Measurements from ENCODE around the gene DUSP3.

The DUSP3 gene

DNA sequence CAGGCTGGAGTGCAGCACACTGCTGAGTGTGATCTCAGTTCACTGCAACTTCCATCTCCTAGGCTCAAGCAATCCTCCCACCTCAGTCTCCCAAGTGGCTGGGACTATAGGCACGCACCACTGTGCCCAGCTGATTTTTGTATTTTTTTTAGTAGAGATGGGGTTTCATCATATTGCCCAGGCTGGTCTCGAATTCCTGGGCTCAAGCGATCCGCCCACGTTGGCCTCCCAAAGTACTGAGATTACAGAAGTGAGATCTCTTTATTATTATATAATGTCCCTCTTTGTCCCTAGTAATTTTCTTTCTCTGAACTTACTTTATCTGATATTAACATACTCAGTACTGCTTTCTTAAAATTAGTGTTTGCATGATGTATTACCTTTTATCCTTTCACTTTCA lies 9.8 kb upstream of the DUSP3 start:
- TF ChIP-seq GATA1 (IDR thresholded peaks at IDR 0.05; ENCODE audit: low read depth, low read length) (no peak), POLR2A (IDR thresholded peaks at IDR 0.05; ENCODE audit: low read length) (no peak)
- DNase-seq, result no peak

DNA sequence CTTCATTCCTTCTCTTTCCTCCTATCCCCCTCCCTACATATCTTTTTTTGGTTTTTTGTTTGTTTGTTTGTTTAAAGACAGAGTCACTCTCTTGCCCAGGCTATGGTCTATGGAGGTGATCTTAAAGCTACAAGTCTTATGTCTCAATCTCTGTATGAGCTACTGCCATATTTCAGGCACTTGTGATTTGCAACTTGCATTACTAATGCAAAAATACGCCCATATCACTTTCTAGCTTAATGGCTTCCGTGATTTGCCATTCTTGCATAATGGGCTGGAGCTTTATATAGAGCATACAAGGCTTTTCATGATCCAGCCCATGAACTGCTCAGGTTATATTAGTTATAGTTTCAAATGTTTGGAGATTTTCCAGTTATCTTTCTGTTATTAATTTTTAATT lies 9.0 kb upstream of the DUSP3 start:
- TF ChIP-seq GATA1 (IDR thresholded peaks at IDR 0.05; ENCODE audit: low read depth, low read length), result no peak
- no peak for TF ChIP-seq POLR2A (IDR thresholded peaks at IDR 0.05; ENCODE audit: low read length)
- DNase-seq, result no peak

DNA sequence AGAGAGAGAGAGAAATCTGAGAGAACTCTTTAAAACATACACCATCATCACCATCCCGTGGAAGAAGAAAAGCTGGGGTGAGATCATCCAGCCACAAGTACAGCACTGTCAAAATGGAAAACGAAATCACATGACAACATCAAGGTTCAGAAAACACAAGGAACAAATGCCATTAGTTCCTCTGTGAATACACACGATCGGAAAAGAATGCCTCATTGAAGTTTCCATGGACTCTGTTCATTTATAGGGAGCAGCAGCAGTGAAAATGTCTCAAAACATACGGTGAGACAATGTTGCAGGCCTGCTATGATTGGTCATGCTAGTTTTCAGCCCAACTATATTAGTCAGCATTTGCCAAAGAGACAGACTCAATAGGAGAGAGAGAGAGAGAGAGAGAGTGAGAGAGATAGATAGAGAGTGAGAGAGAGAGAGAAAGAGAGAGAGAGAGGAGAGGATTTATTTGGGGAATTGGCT lies 5.9 kb upstream of the DUSP3 start:
- TF ChIP-seq GATA1 (IDR thresholded peaks at IDR 0.05; ENCODE audit: low read depth, low read length), result no peak
- no peak for TF ChIP-seq POLR2A (IDR thresholded peaks at IDR 0.05; ENCODE audit: low read length)
- DNase-seq, result no peak

DNA sequence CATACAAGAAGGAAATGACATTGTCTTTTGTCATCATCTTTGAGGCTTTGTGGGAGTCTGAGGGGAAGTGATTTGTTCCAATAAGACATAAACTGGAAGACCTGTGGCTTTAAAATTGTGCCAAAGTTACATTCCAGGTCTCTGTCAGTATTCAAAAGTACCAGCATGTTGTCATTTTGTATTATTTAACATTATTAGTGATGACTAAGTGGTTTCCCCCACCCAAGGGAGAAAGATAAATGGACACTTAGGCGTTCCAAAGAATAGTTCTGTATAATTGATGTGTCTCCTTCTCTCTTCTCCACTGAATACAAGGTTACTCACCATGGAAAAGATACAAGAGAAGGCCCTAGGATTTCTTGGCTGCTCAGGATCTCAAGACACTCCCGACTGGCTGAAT lies 5.3 kb upstream of the DUSP3 start:
- no peak for DNase-seq
- TF ChIP-seq POLR2A (IDR thresholded peaks at IDR 0.05; ENCODE audit: low read length) (no peak), GATA1 (IDR thresholded peaks at IDR 0.05; ENCODE audit: low read depth, low read length) (no peak)

DNA sequence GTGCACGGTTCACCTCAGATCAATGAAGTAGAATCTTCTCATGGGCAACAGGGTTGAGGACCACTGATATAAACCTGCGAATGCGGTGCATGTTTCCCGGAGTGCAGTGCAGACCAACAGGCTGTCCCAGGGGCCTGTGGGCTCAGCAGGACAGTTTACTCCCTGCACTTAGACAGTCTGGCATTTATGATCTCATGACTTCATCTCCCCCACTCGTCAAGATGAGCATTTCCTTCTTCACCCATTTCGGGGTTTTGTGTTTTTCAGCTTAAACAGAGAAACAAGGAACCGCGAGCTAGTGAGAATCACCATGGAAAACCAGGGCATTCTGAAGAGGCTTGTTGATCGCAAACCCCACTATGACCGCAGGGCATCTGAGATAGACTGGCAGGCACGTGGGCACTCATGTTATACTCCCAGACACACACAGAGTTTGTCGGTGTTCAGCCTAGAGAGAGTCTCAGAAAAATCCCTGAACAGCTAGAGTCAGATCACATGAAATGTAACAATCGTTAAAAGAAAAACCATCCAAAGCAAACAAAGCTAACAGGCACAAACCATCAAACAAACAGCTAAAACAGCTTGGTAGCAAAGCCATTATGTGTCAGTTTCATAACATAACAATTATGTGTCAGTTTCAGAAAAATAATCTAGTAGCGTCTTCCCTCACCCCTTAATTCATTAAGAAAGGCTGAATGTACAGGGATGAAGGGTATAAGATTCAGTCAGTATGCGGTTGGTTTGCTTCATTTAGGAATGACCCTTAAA lies 4.3 kb upstream of the DUSP3 start:
- TF ChIP-seq GATA1 (IDR thresholded peaks at IDR 0.05; ENCODE audit: low read depth, low read length) (no peak), POLR2A (IDR thresholded peaks at IDR 0.05; ENCODE audit: low read length) (no peak)
- no peak for DNase-seq

DNA sequence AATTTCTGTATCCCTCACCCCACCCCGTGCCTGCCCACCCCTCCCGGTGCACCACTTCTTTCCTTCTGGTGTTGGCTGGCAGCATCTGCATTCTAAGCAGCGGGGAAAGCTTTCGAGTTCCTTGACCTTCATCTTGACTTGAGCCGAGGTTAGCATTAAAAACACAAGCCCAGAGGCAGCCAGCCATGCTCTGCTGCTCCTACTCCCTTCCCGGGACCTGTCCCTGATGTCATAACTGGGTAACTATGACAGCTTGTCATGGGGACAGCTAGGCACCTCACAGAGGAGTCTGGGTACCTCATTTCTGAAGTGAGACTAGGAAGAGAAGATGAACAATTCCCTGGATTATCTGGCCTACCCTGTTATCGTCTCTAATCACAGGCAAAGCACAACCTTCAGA lies 1.4 kb upstream of the DUSP3 start, which contains the start of gene CFAP97D1:
Gene CFAP97D1 (plus strand): TSS at position 301 of the 400 bp plus-strand sequence. CDS start 28 bp downstream, at position 329.
- DNase-seq, result no peak

DNA sequence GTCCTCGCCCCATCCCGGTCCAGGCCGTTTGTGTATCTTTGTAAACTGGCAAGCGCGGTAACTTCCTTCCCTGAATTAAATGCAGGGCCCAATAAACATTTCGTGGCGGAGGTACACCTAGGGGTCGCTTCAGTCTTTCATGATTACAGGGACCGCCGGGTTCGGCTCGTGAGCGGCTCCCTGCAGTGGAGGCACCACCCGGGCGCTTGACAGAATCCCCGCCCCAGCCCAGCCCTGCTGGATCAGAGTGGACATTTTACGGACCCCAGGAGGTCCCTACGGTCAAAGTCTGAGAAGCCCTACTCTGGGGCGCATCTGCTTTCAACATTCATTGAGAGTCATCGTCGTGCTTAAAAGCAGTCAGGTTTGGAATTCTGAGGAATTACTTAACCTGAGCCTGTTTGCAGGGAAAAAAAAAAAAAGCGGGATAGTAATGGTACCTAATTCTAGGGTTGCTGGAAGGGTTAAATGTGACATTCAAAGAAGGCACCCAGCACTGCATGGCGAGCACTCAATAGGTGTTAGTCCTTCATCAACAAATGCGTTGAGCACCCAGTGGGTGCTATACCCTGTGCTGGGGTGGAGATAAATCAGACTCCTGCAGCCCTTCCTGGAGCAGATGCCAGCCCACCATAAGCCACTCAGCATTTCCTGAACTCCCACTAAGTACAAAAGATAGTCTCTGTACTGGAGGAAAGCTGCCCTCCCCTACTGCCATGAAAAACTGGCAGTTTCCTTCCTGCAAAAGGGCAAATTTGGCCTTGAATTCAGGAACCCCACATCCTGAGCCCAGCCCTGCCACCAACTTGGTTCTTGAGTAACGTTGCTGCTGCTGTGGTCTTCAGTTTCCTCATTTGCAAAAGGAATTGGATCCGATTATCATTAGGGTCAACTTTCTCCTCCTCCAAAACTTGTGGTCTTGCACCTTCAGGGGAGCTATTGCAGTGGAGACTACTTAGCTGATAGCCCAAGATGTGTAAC lies 658 bp upstream of the DUSP3 start:
- TF ChIP-seq GATA1 (IDR thresholded peaks at IDR 0.05; ENCODE audit: low read depth, low read length) (no peak), POLR2A (IDR thresholded peaks at IDR 0.05; ENCODE audit: low read length) (no peak)
- DNase-seq, result no peak

More for the DNA sequence above, 1.4 kb upstream of the DUSP3 start, which contains the start of gene CFAP97D1:
- TF ChIP-seq GATA1 (IDR thresholded peaks at IDR 0.05; ENCODE audit: low read depth, low read length), result no peak
- TF ChIP-seq POLR2A (IDR thresholded peaks at IDR 0.05; ENCODE audit: low read length), result no peak

DNA sequence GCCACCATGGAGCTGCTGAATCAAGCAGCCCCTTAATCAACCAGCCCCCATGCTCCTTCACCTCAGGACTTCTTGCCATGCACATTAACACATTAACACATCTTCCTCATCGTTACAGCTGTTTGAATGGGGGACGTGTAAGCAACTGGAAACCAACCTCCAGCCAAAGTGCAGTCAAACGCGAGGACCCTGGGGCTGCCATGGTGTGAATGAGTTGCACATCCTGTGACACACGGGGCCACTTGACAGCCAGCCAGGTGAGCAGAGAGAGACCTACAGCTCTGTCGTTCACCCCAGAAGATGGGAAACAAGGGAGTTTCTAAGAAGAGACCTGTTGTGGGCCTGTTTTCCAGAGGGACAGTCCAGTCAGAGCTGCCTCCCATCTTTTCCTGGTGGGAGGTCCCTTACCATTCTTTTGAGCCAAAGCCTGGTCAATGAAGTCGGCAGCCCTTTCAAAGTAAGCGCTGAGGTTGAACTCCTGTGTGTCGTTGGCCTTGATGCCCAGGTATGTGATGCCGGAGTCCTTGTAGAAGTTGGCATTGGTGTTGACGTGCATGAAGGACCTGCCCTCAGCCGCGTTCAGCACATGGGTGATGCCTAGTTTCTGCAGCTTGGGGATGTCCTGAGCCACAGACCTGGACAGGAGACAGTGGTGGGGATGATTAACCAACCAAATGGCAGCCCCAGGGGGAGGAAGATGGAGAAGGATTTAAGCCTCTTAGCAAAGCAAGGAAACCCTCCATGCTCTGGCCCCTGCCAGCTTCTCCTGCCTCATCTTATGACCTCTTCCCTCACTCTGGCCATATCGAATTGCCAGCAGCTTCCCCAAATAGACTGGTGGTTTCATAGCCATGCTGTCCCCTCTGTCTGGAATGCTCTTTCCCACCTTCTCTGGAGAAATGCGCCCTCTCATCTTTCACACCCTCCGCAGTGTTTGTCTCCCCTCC lies 4.2 kb downstream of the DUSP3 start:
- no peak for DNase-seq
- TF ChIP-seq POLR2A (IDR thresholded peaks at IDR 0.05; ENCODE audit: low read length) (no peak), GATA1 (IDR thresholded peaks at IDR 0.05; ENCODE audit: low read depth, low read length) (no peak)

DNA sequence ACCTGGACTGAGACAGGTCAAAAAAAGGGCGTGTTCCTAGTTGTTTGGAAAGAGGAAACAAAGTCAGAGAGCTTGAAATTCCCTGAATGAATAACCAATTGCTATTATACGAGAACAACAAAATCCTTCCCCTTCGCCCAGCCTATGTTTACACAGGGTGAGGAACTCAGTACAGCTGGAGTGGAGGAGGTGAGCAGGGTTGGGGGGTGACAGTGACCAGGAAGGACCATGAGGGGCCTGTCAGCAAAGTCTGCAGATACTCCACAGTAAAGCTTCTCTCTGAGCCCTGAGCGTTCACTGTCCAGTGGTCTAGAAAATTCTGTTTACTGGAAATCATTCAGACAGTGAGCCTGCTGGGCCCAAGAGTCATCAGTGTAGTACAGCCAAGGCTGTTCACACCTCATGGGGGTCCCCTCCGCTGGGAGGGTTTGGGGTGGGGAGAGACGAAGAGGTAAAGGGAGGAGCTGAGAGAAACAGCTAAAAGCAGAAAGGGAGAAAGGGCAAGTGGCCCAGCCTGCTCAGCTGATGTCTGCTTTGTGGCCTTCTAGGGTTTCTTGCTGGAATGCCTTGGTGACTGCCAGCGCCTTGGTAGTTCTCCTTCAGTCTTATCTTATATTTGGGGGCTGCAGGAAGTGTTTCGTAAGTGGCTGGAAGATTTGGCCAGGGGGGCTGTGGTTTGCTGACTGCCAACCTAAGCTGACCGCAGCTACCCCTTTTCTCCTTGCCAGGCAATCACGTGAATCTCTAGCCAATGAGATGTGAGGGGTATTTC lies 5.7 kb downstream of the DUSP3 start:
- no peak for TF ChIP-seq GATA1 (IDR thresholded peaks at IDR 0.05; ENCODE audit: low read depth, low read length)
- DNase-seq, result peak in 1 of 2 experiments; percentile 18

DNA sequence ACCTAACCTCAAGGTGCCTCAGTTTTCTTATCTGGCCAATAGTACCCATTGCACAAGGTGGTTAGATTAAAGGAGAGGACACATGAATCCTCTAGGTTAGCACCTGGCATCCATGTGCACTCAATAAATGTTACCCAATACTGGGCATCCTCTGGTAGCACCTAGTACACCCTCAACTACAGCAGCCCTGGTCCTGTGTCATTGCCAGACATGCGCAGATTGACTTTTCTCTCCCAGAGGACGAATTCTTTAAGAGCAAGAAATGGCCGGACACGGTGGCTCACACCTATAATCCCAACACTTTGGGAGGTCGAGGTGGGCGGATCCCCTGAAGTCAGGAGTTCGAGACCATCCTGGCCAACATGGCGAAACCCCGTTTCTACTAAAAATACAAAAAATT lies 7.3 kb downstream of the DUSP3 start:
- DNase-seq, result no peak
- TF ChIP-seq POLR2A (IDR thresholded peaks at IDR 0.05; ENCODE audit: low read length) (no peak), GATA1 (IDR thresholded peaks at IDR 0.05; ENCODE audit: low read depth, low read length) (no peak)

DNA sequence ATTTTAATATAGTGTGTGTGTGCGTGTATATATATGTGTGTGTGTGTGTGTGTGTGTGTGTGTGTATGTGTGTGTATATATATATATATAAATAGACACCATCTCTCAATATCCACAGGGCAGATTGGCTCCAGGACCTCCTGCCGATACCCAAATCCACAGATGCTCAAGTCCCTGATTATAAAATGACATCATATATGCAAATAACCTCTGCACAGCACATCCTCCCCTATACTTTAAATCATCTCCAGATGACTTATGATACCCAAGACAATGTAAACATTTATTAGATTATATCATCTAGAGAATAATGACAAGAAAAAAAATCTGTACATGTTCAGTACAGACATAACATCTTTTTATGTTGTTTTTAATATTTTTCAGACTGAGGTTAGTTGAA lies 7.8 kb downstream of the DUSP3 start:
- TF ChIP-seq POLR2A (IDR thresholded peaks at IDR 0.05; ENCODE audit: low read length) (no peak), GATA1 (IDR thresholded peaks at IDR 0.05; ENCODE audit: low read depth, low read length) (no peak)

DNA sequence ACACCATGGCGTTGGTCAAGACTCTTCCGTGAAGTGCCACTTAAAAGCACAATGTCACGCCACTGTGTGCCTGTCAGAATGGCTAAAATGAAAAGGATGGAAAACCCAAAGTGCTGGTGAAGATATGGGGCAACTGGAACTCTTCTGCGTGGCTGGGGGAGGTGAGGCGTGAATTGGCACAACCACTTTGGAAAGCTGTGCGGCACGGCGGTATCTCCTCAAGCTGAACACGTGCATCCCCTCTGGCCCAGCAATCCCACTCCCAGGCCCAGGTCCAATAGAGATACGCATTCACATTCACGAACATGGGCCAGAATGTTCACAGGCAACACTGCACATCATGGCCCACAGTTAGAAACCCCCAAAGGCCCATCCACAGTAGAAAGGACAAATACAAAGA lies 8.9 kb downstream of the DUSP3 start:
- no peak for DNase-seq
- no peak for TF ChIP-seq POLR2A (IDR thresholded peaks at IDR 0.05; ENCODE audit: low read length)
- no peak for TF ChIP-seq GATA1 (IDR thresholded peaks at IDR 0.05; ENCODE audit: low read depth, low read length)

More for the DNA sequence above, 7.8 kb downstream of the DUSP3 start:
- no peak for DNase-seq

Data from erythroblast (primary cell).